Kidney epithelial cell (primary cell): ENCODE measurements around the gene PITRM1. TPM values are rescaled to one million over a fixed set of nuclear protein-coding genes. Genes with fewer than 3 reads are reported as not detected.
A peak's percentile ranks its signal among the peaks of the same experiment; 100 is the strongest.
"Not testable (repeated sequence)": the region's sequence is repeated elsewhere in the genome, so short reads cannot be mapped to it uniquely, and the experiment has no call there.

Experiments used
- DNase-seq: peaks from one replicate; pipeline ENCODE4 v3.0.0-alpha.2; 2010; ENCODE audit warnings: low read depth
- H3K27me3 ChIP-seq: 2 replicates; pipeline ENCODE4 v1.6.0; 2011; ENCODE audit warnings: low read length; ENCODE audit not compliant: control insufficient read depth, insufficient read depth
- H3K36me3 ChIP-seq: 2 replicates; pipeline ENCODE4 v1.5.1; 2011; ENCODE audit warnings: low read length; ENCODE audit not compliant: control insufficient read depth, insufficient read depth
- H3K4me3 ChIP-seq: 2 replicates; pipeline ENCODE4 v1.5.1; 2011; ENCODE audit warnings: low read depth, mild to moderate bottlenecking, control low read depth, low read length
- total RNA-seq: library from RNA; depleted of rRNA; stranded (reverse); fragments of >200 nt; gene quantifications from 2 replicates; pipeline ENCODE4 v1.2.3, GENCODE V29; 2015
- TF ChIP-seq, protein P1 (sequence below): IDR thresholded peaks from 2 replicates; pipeline ENCODE4 v1.5.1; 2011; ENCODE audit warnings: mild to moderate bottlenecking, moderate library complexity, low read length, control low read depth, inconsistent platforms; ENCODE audit not compliant: insufficient read depth, poor library complexity, severe bottlenecking

The PITRM1 gene
- total RNA-seq, 1 donor from 2014 or later, result 74.1 TPM

DNA sequence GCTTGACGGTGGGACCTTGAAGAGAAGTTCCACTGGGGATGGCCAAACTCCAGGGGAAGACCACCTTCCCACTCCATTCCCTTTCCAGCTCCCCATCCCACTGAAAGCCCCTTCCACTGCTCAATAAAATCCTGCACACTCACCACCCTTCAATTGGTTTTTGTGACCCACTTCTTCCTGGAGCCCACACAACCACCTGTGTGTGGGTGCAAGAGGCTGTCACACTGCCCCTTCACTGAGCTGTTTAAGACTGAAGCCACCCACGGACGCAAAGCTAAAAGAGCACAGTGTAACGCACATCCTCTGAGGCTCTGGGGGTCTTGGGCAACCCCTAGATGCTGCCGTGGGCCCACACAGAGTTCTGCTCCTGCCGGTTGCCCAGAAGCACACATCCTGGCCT lies 12.8 kb upstream of the PITRM1 start:
- no peak overlapping the region for H3K4me3 ChIP-seq
- DNase-seq, result no peak
- TF ChIP-seq, protein P1, sequence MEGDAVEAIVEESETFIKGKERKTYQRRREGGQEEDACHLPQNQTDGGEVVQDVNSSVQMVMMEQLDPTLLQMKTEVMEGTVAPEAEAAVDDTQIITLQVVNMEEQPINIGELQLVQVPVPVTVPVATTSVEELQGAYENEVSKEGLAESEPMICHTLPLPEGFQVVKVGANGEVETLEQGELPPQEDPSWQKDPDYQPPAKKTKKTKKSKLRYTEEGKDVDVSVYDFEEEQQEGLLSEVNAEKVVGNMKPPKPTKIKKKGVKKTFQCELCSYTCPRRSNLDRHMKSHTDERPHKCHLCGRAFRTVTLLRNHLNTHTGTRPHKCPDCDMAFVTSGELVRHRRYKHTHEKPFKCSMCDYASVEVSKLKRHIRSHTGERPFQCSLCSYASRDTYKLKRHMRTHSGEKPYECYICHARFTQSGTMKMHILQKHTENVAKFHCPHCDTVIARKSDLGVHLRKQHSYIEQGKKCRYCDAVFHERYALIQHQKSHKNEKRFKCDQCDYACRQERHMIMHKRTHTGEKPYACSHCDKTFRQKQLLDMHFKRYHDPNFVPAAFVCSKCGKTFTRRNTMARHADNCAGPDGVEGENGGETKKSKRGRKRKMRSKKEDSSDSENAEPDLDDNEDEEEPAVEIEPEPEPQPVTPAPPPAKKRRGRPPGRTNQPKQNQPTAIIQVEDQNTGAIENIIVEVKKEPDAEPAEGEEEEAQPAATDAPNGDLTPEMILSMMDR, result no peak
- H3K36me3 ChIP-seq, result no peaks in the 10 kb centered on the region
- H3K27me3 ChIP-seq, result no peaks in the 10 kb centered on the region

DNA sequence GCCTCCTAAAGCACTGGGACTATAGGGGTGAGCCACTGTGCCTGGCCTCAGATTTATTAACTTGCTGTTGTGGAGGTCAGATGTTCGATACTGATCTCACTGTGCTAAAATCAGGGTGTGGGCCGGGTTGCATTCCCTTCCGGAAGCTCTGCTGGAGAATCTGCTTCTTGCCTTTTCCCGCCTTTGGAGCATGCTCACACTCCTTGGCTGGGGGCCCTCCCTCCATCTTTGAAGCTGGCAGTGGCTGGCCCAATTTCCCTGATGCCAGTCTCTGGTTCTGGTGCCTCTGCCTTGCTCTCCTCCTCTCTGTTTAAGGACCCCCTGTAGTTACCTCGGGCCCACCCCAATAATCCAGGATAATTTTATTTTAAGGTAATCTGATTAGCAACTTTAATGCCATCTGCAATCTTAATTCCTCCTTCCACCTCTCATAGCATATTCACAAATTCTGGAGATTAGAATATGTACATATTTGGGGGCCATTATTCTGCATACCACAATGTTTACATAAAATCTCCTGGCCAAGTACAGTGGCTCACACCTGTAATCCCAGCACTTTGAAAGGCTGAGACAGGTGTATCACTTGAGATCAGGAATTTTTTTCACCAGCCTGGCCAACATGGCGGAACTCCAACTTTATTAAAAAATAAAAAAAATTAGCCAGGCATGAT lies 7.9 kb upstream of the PITRM1 start:
- no peaks in the 10 kb centered on the region for H3K36me3 ChIP-seq
- TF ChIP-seq, protein P1, result no peak
- no peak overlapping the region for H3K4me3 ChIP-seq
- no peaks in the 10 kb centered on the region for H3K27me3 ChIP-seq
- DNase-seq, result no peak

DNA sequence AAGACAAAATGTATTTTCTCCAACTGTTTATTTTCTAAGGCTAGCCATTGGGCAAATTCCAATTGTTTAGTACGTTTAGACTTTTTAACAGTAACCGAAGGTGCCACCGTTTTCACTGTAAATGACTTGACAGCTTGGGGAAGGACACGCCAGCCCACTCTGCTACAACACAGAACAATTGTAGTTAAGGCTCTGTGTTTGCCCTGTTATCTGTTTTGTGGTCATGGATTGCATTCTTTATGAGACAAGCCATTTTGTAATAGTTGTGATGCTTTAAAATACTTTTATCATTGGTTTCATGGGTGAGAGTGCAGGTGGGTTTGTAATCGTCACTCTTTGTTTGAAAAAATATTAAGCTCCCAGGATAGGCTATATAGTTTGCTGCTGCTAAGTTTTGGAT lies 6.6 kb upstream of the PITRM1 start:
- Histone ChIP-seq H3K27me3 (no peaks in the 10 kb centered on the region), H3K4me3 (no peak overlapping the region), H3K36me3 (no peaks in the 10 kb centered on the region)
- DNase-seq, result no peak
- TF ChIP-seq, protein P1, result no peak

DNA sequence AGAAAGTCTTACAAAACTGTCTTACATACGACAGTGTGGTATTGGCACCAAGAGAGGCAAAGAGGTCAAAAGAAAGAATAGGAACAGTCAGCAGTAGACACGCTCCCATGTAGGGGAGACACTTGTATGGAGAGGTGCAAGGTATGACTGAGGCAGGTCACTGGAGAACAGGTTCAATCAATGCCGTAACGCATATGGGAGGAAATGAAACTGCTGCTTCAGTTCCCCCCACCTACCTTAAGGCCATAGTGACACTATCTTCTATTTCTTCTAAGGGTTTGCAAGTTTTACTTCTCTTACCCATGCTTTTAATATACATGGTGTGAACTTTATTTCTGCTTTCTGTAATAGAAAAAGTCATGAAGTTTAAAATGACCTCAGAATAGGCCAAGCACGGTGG lies 5.5 kb upstream of the PITRM1 start:
- no peak overlapping the region for H3K4me3 ChIP-seq
- DNase-seq, result no peak
- TF ChIP-seq, protein P1, result no peak
- H3K27me3 ChIP-seq, result no peaks in the 10 kb centered on the region
- H3K36me3 ChIP-seq, result no peaks in the 10 kb centered on the region

DNA sequence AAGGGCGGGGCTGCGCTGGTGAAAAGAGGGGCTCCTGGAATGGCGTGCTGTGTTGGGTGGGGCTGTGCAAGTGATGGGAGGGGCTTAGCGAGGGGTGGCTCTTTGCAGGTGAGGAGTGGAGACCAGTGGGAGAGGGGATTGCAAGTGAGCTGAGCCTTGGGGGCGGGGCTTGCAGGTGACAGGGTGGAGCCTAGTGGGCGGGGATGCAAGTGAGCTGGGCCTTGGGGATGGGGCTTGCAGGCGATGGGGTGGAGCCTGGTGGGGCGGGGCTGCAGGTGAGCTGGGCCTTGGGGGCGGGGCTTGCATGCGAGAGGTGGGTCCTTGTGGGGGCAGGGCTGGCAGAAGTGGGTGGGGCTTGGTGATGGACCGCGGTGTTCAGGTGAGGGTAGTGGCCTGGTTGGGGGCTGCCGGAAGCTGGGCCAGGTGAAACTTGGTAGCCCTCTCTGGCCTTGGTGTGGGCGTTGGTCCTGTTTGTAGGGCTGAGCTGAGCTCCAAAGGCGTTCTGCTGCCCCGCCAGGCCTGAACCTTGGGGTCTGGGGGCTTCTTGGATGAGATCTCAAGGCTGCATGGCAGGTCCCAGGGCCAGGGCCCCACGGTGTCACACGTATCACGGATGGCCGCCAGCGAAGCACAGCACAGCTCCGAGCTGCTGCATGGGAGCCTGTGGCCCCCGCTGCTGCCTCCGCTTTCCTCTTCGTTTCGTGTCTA lies 743 bp upstream of the PITRM1 start:
- no peaks in the 10 kb centered on the region for H3K27me3 ChIP-seq
- TF ChIP-seq, protein P1, result no peak
- no peak for DNase-seq
- peak overlapping the region; percentile 51 for H3K4me3 ChIP-seq
- H3K36me3 ChIP-seq, result no peaks in the 10 kb centered on the region

DNA sequence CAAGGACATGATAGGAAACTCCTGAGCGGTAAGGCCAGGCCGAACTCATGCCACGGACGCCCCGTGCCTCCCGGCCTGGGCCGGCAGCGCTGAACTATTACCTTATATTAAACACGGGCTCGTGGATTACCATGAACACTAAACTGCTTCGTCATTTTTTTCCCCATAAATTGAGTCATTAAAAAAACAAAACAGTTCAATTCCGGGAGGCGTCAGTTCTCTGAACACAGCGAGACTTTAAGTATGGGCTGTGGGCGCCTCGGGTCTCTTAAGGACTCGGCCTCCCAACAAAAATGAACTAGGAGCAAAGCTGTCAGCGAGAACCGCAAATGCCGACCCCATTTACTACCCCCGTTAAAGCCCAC lies 519 bp downstream of the PITRM1 start:
- H3K36me3 ChIP-seq, result no peaks in the 10 kb centered on the region
- H3K27me3 ChIP-seq, result no peaks in the 10 kb centered on the region
- no peak for DNase-seq
- H3K4me3 ChIP-seq, result peak overlapping the region; percentile 94
- TF ChIP-seq, protein P1, result no peak

DNA sequence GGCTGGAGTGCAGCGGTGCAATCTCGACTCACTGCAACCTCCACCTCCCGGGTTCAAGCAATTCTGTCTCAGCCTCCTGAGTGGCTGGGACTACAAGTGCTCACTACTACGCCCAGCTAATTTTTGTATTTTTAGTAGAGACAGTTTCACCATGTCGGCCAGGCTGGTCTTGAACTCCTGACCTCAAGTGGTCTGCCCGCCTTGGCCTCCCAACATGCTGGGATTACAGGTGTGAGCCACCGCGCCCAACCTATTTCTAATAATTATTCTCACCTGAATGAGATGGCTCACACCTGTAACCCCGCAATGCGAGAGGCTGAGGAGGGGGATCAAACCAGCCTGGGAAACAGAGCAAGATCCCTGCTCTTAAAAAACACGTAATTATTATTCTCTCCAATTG lies 1.1 kb downstream of the PITRM1 start:
- H3K36me3 ChIP-seq, DNase-seq, H3K27me3 ChIP-seq: not testable (repeated sequence)
- H3K4me3 ChIP-seq, result peak overlapping the region; percentile 94
